Measurements from ENCODE around the gene OXER1. TPM values are rescaled to one million over a fixed set of nuclear protein-coding genes. Genes with fewer than 3 reads are reported as not detected.

Gene OXER1
- total RNA-seq, 2 donors from 2014 or later = 4.5 to 5.6 TPM

- 79% methylated on average over 24 of the region's 24 CpGs for whole genome bisulfite sequencing
- H3K36me3 ChIP-seq = no peaks in the 10 kb centered on the region
- no peaks in the 10 kb centered on the region for H3K27me3 ChIP-seq (replicated peaks; ENCODE audit: insufficient read depth)
- DNase-seq (ENCODE audit: low spot score) = no peak
- H3K4me3 ChIP-seq = no peak overlapping the region
- peaks cover 5% of the 10 kb centered on the region for H3K4me1 ChIP-seq (replicated peaks)
- intact Hi-C loops (cut with DNase I) = no loop called here
- TF ChIP-seq POLR2AphosphoS5 (IDR thresholded peaks at IDR 0.05) (no peak), POLR2A (IDR thresholded peaks at IDR 0.05) (no peak), CTCF (IDR thresholded peaks at IDR 0.05) (no peak)
- no peak overlapping the region for H3K27ac ChIP-seq
- H3K9me3 ChIP-seq = no peaks in the 10 kb centered on the region
Measured at GRCh38 chr2:42752816-42753813, 10.8 kb downstream of the OXER1 start.

DNA sequence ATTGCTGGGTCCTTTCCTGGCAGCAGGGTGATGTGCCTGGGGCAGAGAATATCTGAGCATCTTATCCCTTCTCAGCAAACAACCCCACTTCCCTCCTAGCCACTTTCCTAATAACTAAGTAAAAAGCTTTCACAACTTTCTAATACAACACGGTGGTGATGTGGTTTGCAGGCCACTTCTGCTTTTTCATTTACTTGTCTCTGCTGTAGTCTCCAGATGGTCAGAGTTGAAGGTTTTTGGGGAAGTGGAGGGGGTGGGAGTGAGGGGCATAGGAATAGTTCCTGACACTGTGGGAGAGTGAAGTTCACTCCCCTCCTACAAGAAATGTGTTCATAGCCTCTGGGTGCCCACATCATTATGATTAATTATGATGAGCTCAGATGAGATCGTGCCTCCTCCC is 11.6 kb downstream of the OXER1 start:
- Histone ChIP-seq H3K4me1 (replicated peaks) (peaks cover 5% of the 10 kb centered on the region), H3K27me3 (replicated peaks; ENCODE audit: insufficient read depth) (no peaks in the 10 kb centered on the region), H3K4me3 (no peak overlapping the region), H3K27ac (no peak overlapping the region), H3K9me3 (no peaks in the 10 kb centered on the region), H3K36me3 (no peaks in the 10 kb centered on the region)
- intact Hi-C loops (cut with DNase I) = no loop called here
- 75% methylated on average over 2 of the region's 2 CpGs for WGBS
- no peak for TF ChIP-seq POLR2AphosphoS5 (IDR thresholded peaks at IDR 0.05)
- TF ChIP-seq POLR2A (IDR thresholded peaks at IDR 0.05) = no peak
- TF ChIP-seq CTCF (IDR thresholded peaks at IDR 0.05) = no peak
- DNase-seq (ENCODE audit: low spot score) = no peak

DNA sequence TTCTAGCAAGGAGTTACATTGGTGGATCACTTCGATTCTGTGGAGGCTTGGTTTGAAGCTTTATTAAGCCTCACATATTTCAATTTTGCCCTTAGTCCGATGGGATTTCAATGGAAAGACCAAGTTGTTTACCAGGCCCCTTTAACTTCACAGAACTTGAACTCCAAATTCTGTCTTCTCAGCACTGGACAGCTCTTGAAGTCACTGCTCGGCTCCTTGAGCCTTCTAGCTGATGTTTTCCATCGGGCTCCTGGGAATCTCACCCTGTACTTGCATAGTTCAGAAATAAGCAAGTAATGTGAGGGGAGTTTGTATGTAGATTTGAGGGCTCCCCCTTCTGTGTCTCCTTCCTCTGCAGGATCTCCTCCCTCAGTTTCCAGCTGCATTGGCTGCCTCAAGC is 15.1 kb downstream of the OXER1 start:
- intact Hi-C loops (cut with DNase I) = no loop called here
- Histone ChIP-seq H3K27ac (no peak overlapping the region), H3K27me3 (replicated peaks; ENCODE audit: insufficient read depth) (no peaks in the 10 kb centered on the region), H3K4me1 (replicated peaks) (peaks cover 2% of the 10 kb centered on the region), H3K9me3 (no peaks in the 10 kb centered on the region), H3K4me3 (no peak overlapping the region), H3K36me3 (no peaks in the 10 kb centered on the region)
- TF ChIP-seq POLR2AphosphoS5 (IDR thresholded peaks at IDR 0.05) = no peak
- TF ChIP-seq CTCF (IDR thresholded peaks at IDR 0.05) = no peak
- TF ChIP-seq POLR2A (IDR thresholded peaks at IDR 0.05) = no peak
- WGBS = 91% methylated on average over 4 of the region's 4 CpGs
- no peak for DNase-seq (ENCODE audit: low spot score)

- 96% methylated on average over 3 of the region's 3 CpGs for WGBS
- DNase-seq (ENCODE audit: low spot score) = no peak
- no peak for TF ChIP-seq POLR2AphosphoS5 (IDR thresholded peaks at IDR 0.05)
- no peak for TF ChIP-seq CTCF (IDR thresholded peaks at IDR 0.05)
- no peak for TF ChIP-seq POLR2A (IDR thresholded peaks at IDR 0.05)
- Histone ChIP-seq H3K27ac (no peak overlapping the region), H3K4me3 (no peak overlapping the region), H3K4me1 (replicated peaks) (no peaks in the 10 kb centered on the region), H3K36me3 (no peaks in the 10 kb centered on the region), H3K9me3 (no peaks in the 10 kb centered on the region), H3K27me3 (replicated peaks; ENCODE audit: insufficient read depth) (no peaks in the 10 kb centered on the region)
- intact Hi-C loops (cut with DNase I) = no loop called here
Measured at GRCh38 chr2:42747422-42747821, 16.5 kb downstream of the OXER1 start.

Measured in prostate gland (tissue), 2 donors.